ENCODE results near the gene CLDND2. TPM values are rescaled to one million over a fixed set of nuclear protein-coding genes. Genes with fewer than 3 reads are reported as not detected.

The CLDND2 gene
- total RNA-seq, 4 donors from 2014 or later = not detected

DNA sequence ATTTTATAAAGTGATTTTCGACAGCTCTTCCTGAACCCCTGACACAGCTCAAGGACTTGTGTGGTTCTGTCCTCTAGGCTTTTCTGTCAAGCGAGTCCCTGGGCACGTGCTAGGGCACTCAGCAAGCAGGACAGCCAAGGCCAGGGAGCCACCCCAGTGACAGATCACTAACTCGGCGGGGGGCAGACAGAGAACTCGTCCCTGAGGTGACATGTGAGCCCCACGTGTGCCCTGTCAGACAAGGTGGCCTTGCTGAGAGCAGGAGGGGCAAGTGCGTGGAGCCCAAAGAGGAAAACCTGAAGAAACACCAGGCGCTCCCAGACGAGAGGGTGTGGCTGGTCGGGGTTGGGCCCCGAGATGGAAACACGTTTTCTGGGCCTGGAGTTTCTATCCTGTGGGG is 7.6 kb downstream of the CLDND2 start:
- no peak for DNase-seq
- in situ Hi-C loops (cut with MboI; ENCODE audit: low pct_ligation_motif_present in 1 of 4, low pct_unique_long_range_greater_than_20kb in 1 of 4, low sequenced_read_pairs in 3 of 4) (no loop called here), intact Hi-C loops (cut with DNase I; ENCODE audit: low total_unique reads) (no loop called here)
- WGBS, 2 donors (ENCODE audit: low coverage in 1 of 2) = 88 to 91% methylated on average over 5 to 13 of the region's 13 CpGs
- Histone ChIP-seq H3K4me3 (no peak overlapping the region), H3K36me3 (no peaks in the 10 kb centered on the region), H3K9me3 (no peaks in the 10 kb centered on the region), H3K4me1 (peaks cover 7 to 30% (median 11%) of the 10 kb centered on the region in 4 donors), H3K27me3 (no peaks in the 10 kb centered on the region), H3K27ac (no peak overlapping the region)
- TF ChIP-seq POLR2A (IDR thresholded peaks at IDR 0.05) (no peak), EP300 (IDR thresholded peaks at IDR 0.05; ENCODE audit: low read depth) (no peak), POLR2AphosphoS5 (IDR thresholded peaks at IDR 0.05) (no peak)
- TF ChIP-seq, protein P1, sequence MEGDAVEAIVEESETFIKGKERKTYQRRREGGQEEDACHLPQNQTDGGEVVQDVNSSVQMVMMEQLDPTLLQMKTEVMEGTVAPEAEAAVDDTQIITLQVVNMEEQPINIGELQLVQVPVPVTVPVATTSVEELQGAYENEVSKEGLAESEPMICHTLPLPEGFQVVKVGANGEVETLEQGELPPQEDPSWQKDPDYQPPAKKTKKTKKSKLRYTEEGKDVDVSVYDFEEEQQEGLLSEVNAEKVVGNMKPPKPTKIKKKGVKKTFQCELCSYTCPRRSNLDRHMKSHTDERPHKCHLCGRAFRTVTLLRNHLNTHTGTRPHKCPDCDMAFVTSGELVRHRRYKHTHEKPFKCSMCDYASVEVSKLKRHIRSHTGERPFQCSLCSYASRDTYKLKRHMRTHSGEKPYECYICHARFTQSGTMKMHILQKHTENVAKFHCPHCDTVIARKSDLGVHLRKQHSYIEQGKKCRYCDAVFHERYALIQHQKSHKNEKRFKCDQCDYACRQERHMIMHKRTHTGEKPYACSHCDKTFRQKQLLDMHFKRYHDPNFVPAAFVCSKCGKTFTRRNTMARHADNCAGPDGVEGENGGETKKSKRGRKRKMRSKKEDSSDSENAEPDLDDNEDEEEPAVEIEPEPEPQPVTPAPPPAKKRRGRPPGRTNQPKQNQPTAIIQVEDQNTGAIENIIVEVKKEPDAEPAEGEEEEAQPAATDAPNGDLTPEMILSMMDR (IDR thresholded peaks at IDR 0.05) = no peak

DNA sequence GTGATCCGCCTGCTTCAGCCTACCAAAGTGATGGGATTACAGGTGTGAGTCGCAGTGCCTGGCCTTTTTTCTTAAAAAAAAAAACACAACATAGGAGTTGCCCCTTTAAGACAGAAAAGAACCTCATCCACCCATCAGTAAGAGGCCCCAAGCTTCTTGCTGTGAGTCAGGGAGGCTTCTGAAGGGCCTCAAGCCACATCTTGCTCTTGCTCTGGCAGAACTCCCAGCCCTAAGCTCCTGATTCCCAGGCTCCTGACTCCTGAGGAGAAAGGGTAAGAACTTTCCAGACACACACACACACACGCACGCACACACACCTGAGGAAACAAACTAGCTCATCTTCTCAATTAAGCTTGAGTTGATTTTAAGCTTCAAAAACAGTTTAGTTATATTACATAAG is 9.5 kb downstream of the CLDND2 start:
- TF ChIP-seq POLR2AphosphoS5 (IDR thresholded peaks at IDR 0.05) = no peak
- TF ChIP-seq EP300 (IDR thresholded peaks at IDR 0.05; ENCODE audit: low read depth) = no peak
- TF ChIP-seq POLR2A (IDR thresholded peaks at IDR 0.05) = no peak
- TF ChIP-seq, protein P1 (IDR thresholded peaks at IDR 0.05) = no peak
- intact Hi-C loops (cut with DNase I; ENCODE audit: low total_unique reads) = no loop called here
- no peak overlapping the region for H3K4me3 ChIP-seq
- no peak overlapping the region for H3K27ac ChIP-seq
- no peak for DNase-seq
- no peaks in the 10 kb centered on the region for H3K9me3 ChIP-seq
- 96 to 100% methylated on average over 4 of the region's 4 CpGs for WGBS, 2 donors (ENCODE audit: low coverage in 1 of 2)
- in situ Hi-C loops (cut with MboI; ENCODE audit: low pct_ligation_motif_present in 1 of 4, low pct_unique_long_range_greater_than_20kb in 1 of 4, low sequenced_read_pairs in 3 of 4) = no loop called here
- peaks cover under 1 to 16% (median 6%) of the 10 kb centered on the region in 4 donors for H3K4me1 ChIP-seq
- no peaks in the 10 kb centered on the region for H3K27me3 ChIP-seq
- H3K36me3 ChIP-seq = no peaks in the 10 kb centered on the region

DNA sequence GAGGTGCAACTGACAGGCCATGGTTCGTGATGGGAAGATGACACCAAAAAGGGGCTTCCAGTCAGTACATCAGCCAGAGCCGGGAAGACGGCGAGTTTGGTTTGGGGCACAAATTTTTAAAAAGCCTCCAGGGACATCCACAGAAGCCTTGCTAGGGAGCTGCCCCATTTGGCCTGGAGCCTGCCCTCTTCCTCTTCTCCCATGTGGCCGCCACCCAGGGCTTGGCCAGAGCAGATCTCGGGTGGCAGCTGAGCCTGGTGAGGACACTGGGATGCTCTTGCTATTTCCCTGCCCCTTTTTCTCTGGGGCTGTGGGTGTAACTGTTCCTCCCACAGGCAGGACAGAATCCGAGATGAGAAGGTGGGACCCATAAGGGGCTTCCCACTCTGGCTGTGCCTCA is 10.9 kb downstream of the CLDND2 start:
- in situ Hi-C loops (cut with MboI; ENCODE audit: low pct_ligation_motif_present in 1 of 4, low pct_unique_long_range_greater_than_20kb in 1 of 4, low sequenced_read_pairs in 3 of 4) (no loop called here), intact Hi-C loops (cut with DNase I; ENCODE audit: low total_unique reads) (no loop called here)
- no peaks in the 10 kb centered on the region for H3K27me3 ChIP-seq
- no peak overlapping the region for H3K4me3 ChIP-seq
- no peak overlapping the region for H3K27ac ChIP-seq
- H3K4me1 ChIP-seq = peaks cover 0 to 5% (median 2%) of the 10 kb centered on the region in 4 donors
- 87% methylated on average over 7 of the region's 7 CpGs; no CpG with 5 or more reads in 1 of the 2 donors for WGBS, 2 donors (ENCODE audit: low coverage in 1 of 2)
- H3K9me3 ChIP-seq = no peaks in the 10 kb centered on the region
- no peak for DNase-seq
- peaks cover 0 to 2% (median 0%) of the 10 kb centered on the region in 4 donors for H3K36me3 ChIP-seq
- no peak for TF ChIP-seq POLR2A (IDR thresholded peaks at IDR 0.05)
- TF ChIP-seq, protein P1 (IDR thresholded peaks at IDR 0.05) = no peak
- no peak for TF ChIP-seq EP300 (IDR thresholded peaks at IDR 0.05; ENCODE audit: low read depth)
- no peak for TF ChIP-seq POLR2AphosphoS5 (IDR thresholded peaks at IDR 0.05)

- H3K36me3 ChIP-seq = peaks cover 0 to 12% (median 4%) of the 10 kb centered on the region in 4 donors
- H3K4me3 ChIP-seq = no peak overlapping the region
- 96 to 98% methylated on average over 9 to 10 of the region's 10 CpGs for WGBS, 2 donors (ENCODE audit: low coverage in 1 of 2)
- no peak overlapping the region for H3K27ac ChIP-seq
- intact Hi-C loops (cut with DNase I; ENCODE audit: low total_unique reads) (no loop called here), in situ Hi-C loops (cut with MboI; ENCODE audit: low pct_ligation_motif_present in 1 of 4, low pct_unique_long_range_greater_than_20kb in 1 of 4, low sequenced_read_pairs in 3 of 4) (no loop called here)
- no peak for TF ChIP-seq EP300 (IDR thresholded peaks at IDR 0.05; ENCODE audit: low read depth)
- no peaks in the 10 kb centered on the region for H3K9me3 ChIP-seq
- no peak for DNase-seq
- no peaks in the 10 kb centered on the region for H3K27me3 ChIP-seq
- no peaks in the 10 kb centered on the region for H3K4me1 ChIP-seq
These were observed 12.5 kb downstream of the CLDND2 start for GRCh38 chr19:51356159-51356801.

GRCh38 chr19:51354742-51355148 is 14.1 kb downstream of the CLDND2 start:
- intact Hi-C loops (cut with DNase I; ENCODE audit: low total_unique reads) = no loop called here
- H3K27ac ChIP-seq = no peak overlapping the region
- WGBS, 2 donors (ENCODE audit: low coverage in 1 of 2) = 52 to 100% methylated on average over 1 to 8 of the region's 8 CpGs
- no peak for TF ChIP-seq POLR2A (IDR thresholded peaks at IDR 0.05)
- TF ChIP-seq POLR2AphosphoS5 (IDR thresholded peaks at IDR 0.05) = no peak
- TF ChIP-seq, protein P1 (IDR thresholded peaks at IDR 0.05) = no peak
- no peak for TF ChIP-seq EP300 (IDR thresholded peaks at IDR 0.05; ENCODE audit: low read depth)
- H3K36me3 ChIP-seq = peaks cover 0 to 17% (median 7%) of the 10 kb centered on the region in 4 donors
- no peaks in the 10 kb centered on the region for H3K4me1 ChIP-seq
- no peaks in the 10 kb centered on the region for H3K27me3 ChIP-seq
- in situ Hi-C loops (cut with MboI; ENCODE audit: low pct_ligation_motif_present in 1 of 4, low pct_unique_long_range_greater_than_20kb in 1 of 4, low sequenced_read_pairs in 3 of 4) = no loop called here
- H3K4me3 ChIP-seq = no peak overlapping the region
- H3K9me3 ChIP-seq = no peaks in the 10 kb centered on the region
- no peak for DNase-seq

All from transverse colon (tissue), 4 donors.